Stomach (tissue), 9 donors: Measurements from ENCODE around the gene PTPRK. TPM values are rescaled to one million over a fixed set of nuclear protein-coding genes. Genes with fewer than 3 reads are reported as not detected.

Source experiments
- DNase-seq, 2 donors: peaks; one replicate each; pipeline versions ENCODE4 v3.0.0 to v3.0.0-alpha.2; 2013 to 2019
- H3K27ac ChIP-seq, 5 donors: fragments of 200-600 bp in 4 of 5; sonication (generic) in 4 of 5; one replicate each; pipeline ENCODE4 v1.5.1; 2013 to 2019; ENCODE audit warnings: mild to moderate bottlenecking in 1 of 5, moderate library complexity in 1 of 5
- H3K27me3 ChIP-seq, 3 donors: fragments of 200-600 bp; sonication (generic); one replicate each; pipeline ENCODE4 v1.5.1; 2017 to 2019; ENCODE audit warnings: mixed run types in 1 of 3
- H3K36me3 ChIP-seq, 4 donors: fragments of 200-600 bp; sonication (generic); 1 replicate in 3 of 4; 2 replicates in 1 of 4; pipeline ENCODE4 v1.5.1; 2016 to 2019
- H3K4me1 ChIP-seq, 4 donors: fragments of 200-600 bp; sonication (generic); one replicate each; pipeline ENCODE4 v1.5.1; 2016 to 2019
- H3K4me3 ChIP-seq, 4 donors: fragments of 200-600 bp; sonication (generic) in 3 of 4; one replicate each; pipeline ENCODE4 v1.5.1; 2016 to 2019; ENCODE audit warnings: mild to moderate bottlenecking in 1 of 4
- H3K9me3 ChIP-seq, 4 donors: fragments of 200-600 bp; sonication (generic); one replicate each; pipeline ENCODE4 v1.5.1; 2016 to 2019
- CTCF ChIP-seq, 7 experiments: fragments of 450-650 bp in 4 of 7; fragments of 200-600 bp in 3 of 7; sonication (generic) in 3 of 7; IDR thresholded peaks; one replicate each; pipeline ENCODE4 v1.5.1; 2016 to 2019; ENCODE audit warnings: antibody characterized with exemption in 7 of 7, control low read depth in 2 of 7, mild to moderate bottlenecking in 1 of 7
- EP300 ChIP-seq: sonication (generic); formaldehyde crosslinking; IDR thresholded peaks from one replicate; pipeline ENCODE4 v1.6.1; 2017; ENCODE audit warnings: antibody characterized with exemption
- POLR2A ChIP-seq, 4 donors: fragments of 450-650 bp; IDR thresholded peaks; one replicate each; pipeline ENCODE4 v1.6.1; 2016; ENCODE audit warnings: antibody characterized with exemption in 4 of 4, control low read depth in 2 of 4, mild to moderate bottlenecking in 1 of 4, moderate library complexity in 1 of 4
- POLR2AphosphoS5 ChIP-seq, 3 donors: sonication (generic); formaldehyde crosslinking; IDR thresholded peaks; one replicate each; pipeline ENCODE4 v1.6.1; 2016; ENCODE audit warnings: antibody characterized with exemption in 3 of 3
- WGBS, 5 donors: extraction: QIAGEN DNeasy Blood & Tissue Kit in 3 of 5; methylation state at CpG; one replicate each; pipeline versions ENCODE4 v1.1.5 to v1.1.7; 2013 to 2018; 5-methylcytosine and 5-hydroxymethylcytosine counted together
- intact Hi-C: fragments of 100-400 bp; cut with DNase I; formaldehyde crosslinking; loops from one replicate; pipeline ENCODE4 v1.15.1; 2023; ENCODE audit warnings: low total_unique reads
- polyA plus RNA-seq, 3 donors: library from polyadenylated mRNA; stranded (reverse); fragments of 200-250 nt; gene quantifications; one replicate each; pipeline ENCODE4 v1.2.3, GENCODE V29; 2013
- total RNA-seq, 5 donors: library from RNA; depleted of rRNA; stranded (reverse); fragments of >200 nt; gene quantifications; one replicate each; pipeline versions ENCODE4 v1.1.0 to v1.2.3, GENCODE V29; 2014 to 2016
- donor health status: healthy with polysubstance abuse.
- donor health status: Bipolar disorder and iron deficiency.
- donor health status: healthy.

Gene PTPRK
- total and polyA plus RNA-seq, 8 donors: 7.0 to 644 (median 114) TPM

- peaks cover 9 to 62% (median 29%) of the 10 kb centered on the region in 4 donors for H3K4me1 ChIP-seq
- intact Hi-C loops: no loop called here
- H3K9me3 ChIP-seq: no peaks in the 10 kb centered on the region
- no peaks in the 10 kb centered on the region for H3K27me3 ChIP-seq
- no peak for TF ChIP-seq EP300
- TF ChIP-seq POLR2AphosphoS5 (IDR thresholded peaks at IDR 0.05): no peak
- no peak for TF ChIP-seq CTCF (IDR thresholded peaks at IDR 0.05)
- no peak for TF ChIP-seq POLR2A (IDR thresholded peaks at IDR 0.05)
- H3K36me3 ChIP-seq: no peaks in the 10 kb centered on the region
- WGBS, 5 donors: 88 to 100% (median 97%) methylated on average over 1 of the region's 1 CpG
- no peak for DNase-seq
- peak overlapping the region in 1 of 5 donors; percentile 13 for H3K27ac ChIP-seq
- H3K4me3 ChIP-seq: no peak overlapping the region
These were observed 157.2 kb downstream of the PTPRK start for GRCh38 chr6:128363020-128363813.

GRCh38 chr6:128361378-128361777 lies 159.0 kb downstream of the PTPRK start:
- H3K9me3 ChIP-seq: no peaks in the 10 kb centered on the region
- no peaks in the 10 kb centered on the region for H3K27me3 ChIP-seq
- 90 to 97% (median 95%) methylated on average over 2 of the region's 2 CpGs for WGBS, 5 donors
- intact Hi-C loops: no loop called here
- no peak overlapping the region for H3K27ac ChIP-seq
- DNase-seq: no peak
- H3K4me1 ChIP-seq: peaks cover 4 to 59% (median 25%) of the 10 kb centered on the region in 4 donors
- no peak overlapping the region for H3K4me3 ChIP-seq
- no peaks in the 10 kb centered on the region for H3K36me3 ChIP-seq
- TF ChIP-seq POLR2A (IDR thresholded peaks at IDR 0.05) (no peak), CTCF (IDR thresholded peaks at IDR 0.05) (no peak), POLR2AphosphoS5 (IDR thresholded peaks at IDR 0.05) (no peak), EP300 (no peak)

GRCh38 chr6:128358244-128358776 lies 162.1 kb downstream of the PTPRK start:
- DNase-seq: no peak
- no peak overlapping the region for H3K27ac ChIP-seq
- no peaks in the 10 kb centered on the region for H3K27me3 ChIP-seq
- H3K9me3 ChIP-seq: no peaks in the 10 kb centered on the region
- TF ChIP-seq POLR2AphosphoS5 (IDR thresholded peaks at IDR 0.05) (no peak), POLR2A (IDR thresholded peaks at IDR 0.05) (no peak), EP300 (no peak), CTCF (IDR thresholded peaks at IDR 0.05) (no peak)
- no peaks in the 10 kb centered on the region for H3K36me3 ChIP-seq
- intact Hi-C loops: no loop called here
- peaks cover under 1 to 45% (median 17%) of the 10 kb centered on the region in 4 donors for H3K4me1 ChIP-seq
- 38 to 46% (median 40%) methylated on average over 3 of the region's 3 CpGs for WGBS, 5 donors
- no peak overlapping the region for H3K4me3 ChIP-seq

- intact Hi-C loops: no loop called here
- WGBS, 5 donors: 66 to 83% (median 73%) methylated on average over 3 of the region's 3 CpGs
- no peak overlapping the region for H3K4me3 ChIP-seq
- TF ChIP-seq POLR2AphosphoS5 (IDR thresholded peaks at IDR 0.05): no peak
- TF ChIP-seq CTCF (IDR thresholded peaks at IDR 0.05): no peak
- no peak for TF ChIP-seq POLR2A (IDR thresholded peaks at IDR 0.05)
- no peak for TF ChIP-seq EP300
- H3K36me3 ChIP-seq: no peaks in the 10 kb centered on the region
- no peaks in the 10 kb centered on the region for H3K27me3 ChIP-seq
- H3K27ac ChIP-seq: no peak overlapping the region
- H3K9me3 ChIP-seq: no peaks in the 10 kb centered on the region
- peaks cover 0 to 43% (median 16%) of the 10 kb centered on the region in 4 donors for H3K4me1 ChIP-seq
- DNase-seq: no peak
These were observed 162.8 kb downstream of the PTPRK start for GRCh38 chr6:128357392-128358130.
